Measurements from ENCODE around the gene ARHGEF37.
"Not testable (repeated sequence)": the region's sequence is repeated elsewhere in the genome, so short reads cannot be mapped to it uniquely, and the experiment has no call there.

ARHGEF37 gene, protein sequence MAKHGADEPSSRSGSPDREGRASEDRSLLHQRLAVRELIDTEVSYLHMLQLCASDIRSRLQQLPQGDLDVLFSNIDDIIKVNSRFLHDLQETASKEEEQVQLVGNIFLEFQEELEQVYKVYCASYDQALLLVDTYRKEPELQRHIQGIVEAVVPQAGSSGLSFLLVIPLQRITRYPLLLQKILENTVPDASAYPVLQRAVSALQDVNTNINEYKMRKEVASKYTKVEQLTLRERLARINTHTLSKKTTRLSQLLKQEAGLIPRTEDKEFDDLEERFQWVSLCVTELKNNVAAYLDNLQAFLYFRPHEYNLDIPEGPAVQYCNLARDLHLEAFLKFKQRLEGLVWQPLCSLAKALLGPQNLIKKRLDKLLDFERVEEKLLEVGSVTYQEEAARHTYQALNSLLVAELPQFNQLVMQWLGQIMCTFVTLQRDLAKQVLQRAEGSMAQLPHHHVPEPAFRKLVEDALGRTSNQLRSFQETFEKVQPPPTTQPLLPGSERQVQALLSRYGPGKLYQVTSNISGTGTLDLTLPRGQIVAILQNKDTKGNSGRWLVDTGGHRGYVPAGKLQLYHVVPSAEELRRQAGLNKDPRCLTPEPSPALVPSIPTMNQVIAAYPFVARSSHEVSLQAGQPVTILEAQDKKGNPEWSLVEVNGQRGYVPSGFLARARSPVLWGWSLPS

DNA sequence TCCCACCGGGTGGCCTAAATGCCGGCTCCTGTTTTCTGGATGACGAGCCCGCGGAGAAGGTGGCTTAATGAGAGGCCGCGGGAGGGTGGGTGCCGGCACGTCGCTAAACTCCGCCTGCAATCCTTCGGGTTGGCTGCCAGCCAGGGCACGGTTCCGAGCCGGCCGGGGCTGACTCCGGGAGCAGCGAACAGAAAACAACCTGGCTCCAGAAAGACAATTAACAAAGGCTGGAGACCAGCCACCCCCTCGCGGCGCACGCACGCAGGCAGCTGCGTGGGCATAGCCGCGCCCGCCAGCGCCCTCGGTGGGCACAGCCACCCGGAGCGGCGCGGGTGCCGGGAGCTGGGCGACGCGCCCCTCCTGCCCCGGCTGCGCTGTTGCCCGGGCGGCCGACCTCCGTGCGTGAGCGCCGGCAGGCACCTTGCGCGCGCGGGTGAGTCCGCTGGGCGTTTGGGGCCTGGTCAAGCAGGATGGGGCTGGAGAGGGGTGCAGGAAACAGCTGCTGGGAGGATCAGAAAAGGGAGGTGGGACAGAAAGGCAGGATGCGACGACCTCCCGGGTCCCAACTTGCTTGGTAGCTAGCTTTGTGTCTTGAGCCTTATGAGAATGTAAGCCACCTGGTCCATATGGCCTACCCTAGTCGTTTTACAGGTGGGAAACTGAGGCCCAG, at the start of gene ARHGEF37:
Gene ARHGEF37, plus strand, starts transcription at position 307 of the 670 bp plus-strand sequence. CDS start 16,272 bp downstream, outside the sequence.
- no peak for FAIRE-seq

DNA sequence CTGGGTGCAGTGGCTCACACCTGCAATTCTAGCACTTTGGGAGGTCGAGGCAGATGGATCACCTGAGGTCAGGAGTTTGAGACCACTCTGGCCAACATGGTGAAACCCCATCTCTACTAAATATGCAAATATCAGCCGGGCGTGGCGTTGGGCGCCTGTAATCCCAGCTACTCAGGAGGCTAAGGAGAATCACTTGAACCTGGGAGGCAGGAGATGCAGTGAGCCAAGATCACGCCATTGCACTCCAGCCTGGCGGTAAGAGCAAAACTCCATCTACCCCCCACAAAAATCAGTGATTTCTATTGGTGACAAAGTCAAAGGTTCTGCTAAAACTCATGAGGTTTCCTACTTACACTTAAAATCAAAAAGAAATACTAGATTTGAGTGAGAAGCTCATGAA, 48.9 kb upstream of the ARHGEF37 start:
- FAIRE-seq = no peak

DNA sequence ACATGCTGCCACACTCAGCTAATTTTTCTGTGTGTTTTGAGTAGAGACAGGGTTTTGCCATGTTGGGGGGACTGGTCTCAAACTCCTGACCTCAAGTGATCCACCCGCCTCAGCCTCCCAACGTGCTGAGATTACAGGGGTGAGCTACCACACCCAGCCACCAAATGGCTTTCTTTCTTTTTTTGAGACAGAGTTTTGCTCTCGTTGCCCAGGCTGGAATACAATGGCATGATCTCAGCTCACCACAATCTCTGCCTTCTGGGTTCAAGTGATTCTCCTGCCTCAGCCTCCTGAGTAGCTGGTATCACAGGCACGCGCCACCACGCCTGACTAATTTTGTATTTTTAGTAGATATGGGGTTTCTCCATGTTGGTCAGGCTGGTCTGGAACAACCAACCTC, 45.5 kb upstream of the ARHGEF37 start:
- not testable (repeated sequence) for FAIRE-seq

DNA sequence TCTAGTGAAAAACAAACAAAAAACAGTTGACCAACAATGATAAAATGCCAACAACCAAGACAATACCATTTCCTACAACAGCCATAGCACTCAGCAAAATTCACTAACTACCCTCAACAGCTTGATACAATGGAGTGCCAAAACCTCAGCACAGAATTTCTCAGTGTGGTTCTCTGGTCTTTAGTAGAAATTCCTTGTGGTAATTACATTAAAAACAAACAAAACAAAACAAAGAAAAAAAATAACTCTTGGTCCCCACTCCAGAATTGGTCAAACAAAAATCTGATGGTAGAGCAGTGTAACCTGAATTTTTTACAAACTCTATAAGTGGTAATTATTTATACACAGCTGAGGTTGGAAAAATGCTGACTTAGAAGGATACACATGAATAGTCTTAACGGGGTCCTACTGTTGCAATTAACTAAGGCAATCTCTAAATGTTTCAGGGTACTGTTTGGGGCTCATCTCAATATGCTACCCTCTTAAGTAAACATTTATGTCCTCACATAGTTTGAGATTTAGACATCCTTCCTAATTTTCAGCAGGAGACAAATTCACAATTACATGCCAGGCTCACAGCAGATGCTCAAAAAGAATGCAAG, 43.8 kb upstream of the ARHGEF37 start:
- FAIRE-seq = no peak

DNA sequence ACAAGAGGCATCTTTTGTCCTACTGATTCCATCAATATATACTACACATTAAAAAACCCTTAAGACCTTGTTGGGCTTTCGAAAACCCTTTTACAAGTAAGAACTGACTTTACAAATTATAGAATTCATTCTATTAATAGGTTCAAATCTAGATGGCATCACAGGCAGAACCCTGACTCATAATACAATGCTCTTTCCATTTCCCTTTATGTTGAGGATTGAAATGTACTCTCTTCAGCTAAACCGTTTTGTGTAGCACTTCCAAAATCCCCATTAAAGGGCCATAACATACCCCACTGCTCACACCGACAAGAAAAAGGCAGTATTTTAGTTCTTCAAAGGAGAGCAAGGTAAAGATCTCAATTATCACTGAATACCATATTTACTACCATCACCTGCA, 41.2 kb upstream of the ARHGEF37 start:
- no peak for FAIRE-seq

DNA sequence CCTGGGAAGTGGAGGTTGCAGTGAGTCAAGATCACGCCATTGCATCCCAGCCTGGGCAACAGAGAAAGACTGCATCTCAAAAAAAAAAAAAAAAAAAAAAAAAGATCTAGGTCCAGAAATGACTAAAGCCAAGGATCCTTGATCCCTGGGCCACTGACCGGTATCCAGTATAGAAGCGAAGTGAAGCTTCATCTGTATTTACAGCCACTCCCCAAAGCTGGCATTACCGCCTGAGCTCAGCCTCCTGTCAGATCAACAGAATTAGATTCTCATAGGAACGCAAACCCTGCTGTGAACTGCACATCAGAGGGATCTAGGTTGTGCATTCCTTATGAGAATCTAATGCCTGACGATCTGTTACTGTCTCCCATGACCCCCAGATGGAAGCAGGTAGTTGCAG, 39.4 kb upstream of the ARHGEF37 start:
- no peak for FAIRE-seq

DNA sequence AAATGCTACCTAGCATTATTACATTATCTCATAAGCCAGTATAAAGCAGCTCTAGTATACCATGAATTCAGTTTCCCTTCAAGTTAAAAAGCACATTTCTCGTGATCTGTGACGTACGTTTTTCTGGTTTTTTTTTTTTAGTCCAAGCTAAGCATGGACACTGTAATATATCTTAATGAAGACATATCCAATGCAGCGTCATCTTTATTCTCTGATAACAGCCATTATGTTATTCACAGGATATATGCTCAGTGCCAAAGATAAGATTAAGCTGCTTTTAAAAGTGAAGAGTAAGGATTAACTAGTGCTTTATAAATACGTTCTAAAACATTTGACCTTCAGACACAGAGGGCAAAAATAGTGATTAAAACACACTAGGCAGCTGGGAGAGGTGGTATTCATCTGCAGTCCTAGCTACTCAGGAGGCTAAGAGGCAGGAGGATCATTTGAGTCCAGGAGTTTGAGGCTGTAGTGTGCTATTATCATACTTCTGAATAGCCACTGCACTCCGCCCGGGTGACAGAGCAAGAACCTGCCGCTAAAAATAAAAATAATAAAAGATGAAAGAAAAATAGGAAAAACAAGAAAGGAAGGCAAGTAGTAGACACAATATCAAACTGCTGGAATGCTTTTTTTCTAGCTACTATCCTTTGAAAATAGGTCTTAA, 37.8 kb upstream of the ARHGEF37 start:
- FAIRE-seq = no peak

DNA sequence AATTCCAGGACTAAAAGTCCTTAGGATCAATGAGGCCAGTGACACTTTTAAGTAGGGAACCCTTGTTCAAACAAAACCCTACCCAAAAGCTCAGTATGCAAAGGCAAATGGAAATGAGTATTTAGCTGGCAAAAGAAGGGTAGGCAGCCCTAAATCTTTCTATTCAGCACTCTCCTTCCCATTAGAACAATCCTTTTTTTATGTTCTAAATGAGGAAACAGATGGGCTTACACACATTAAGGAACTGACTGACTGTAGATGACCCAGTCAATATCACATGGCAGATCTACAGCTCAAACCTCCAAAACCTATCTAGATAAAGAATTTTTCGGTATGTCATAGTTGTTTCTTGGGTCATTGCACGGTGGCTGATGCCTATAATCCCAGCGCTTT, 37.3 kb upstream of the ARHGEF37 start:
- FAIRE-seq = no peak

DNA sequence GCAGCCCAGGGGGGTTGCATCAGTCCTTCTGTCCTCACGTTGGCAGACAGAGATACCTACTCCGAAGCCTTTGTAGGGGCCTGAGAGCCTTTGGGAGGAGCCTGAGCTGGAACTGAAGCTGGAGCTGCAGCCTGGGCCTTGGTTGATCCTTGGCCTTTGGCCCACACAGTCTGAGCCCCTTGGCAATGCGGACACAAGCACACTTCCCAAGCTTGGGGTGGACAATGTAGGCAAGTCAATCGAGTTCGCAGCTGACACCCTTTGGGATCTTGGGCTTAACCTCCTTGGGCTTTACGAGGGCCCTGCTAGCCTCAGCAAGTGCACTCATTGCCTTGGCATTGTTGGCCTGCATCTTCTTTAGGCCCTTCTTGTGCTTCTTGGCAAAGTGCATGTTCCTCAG, 36.0 kb upstream of the ARHGEF37 start:
- no peak for FAIRE-seq

DNA sequence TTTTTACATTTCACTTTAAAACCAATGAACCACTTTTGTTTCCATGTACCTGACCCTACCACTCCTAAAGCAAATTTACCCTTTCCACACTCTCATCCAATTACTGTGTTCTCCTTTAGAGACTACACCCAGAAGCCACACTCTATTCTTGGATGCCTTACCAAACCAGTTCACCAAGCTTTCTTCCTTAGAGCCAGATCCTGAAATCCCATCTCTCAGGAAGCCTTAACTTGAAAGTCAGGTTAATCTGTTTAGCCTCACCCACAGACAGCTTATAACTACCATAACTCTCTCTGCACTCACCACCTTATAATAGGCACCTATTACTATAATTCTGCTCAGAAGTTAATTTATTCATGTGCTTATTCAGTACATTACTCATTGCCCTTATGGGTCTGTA, 34.3 kb upstream of the ARHGEF37 start:
- no peak for FAIRE-seq

DNA sequence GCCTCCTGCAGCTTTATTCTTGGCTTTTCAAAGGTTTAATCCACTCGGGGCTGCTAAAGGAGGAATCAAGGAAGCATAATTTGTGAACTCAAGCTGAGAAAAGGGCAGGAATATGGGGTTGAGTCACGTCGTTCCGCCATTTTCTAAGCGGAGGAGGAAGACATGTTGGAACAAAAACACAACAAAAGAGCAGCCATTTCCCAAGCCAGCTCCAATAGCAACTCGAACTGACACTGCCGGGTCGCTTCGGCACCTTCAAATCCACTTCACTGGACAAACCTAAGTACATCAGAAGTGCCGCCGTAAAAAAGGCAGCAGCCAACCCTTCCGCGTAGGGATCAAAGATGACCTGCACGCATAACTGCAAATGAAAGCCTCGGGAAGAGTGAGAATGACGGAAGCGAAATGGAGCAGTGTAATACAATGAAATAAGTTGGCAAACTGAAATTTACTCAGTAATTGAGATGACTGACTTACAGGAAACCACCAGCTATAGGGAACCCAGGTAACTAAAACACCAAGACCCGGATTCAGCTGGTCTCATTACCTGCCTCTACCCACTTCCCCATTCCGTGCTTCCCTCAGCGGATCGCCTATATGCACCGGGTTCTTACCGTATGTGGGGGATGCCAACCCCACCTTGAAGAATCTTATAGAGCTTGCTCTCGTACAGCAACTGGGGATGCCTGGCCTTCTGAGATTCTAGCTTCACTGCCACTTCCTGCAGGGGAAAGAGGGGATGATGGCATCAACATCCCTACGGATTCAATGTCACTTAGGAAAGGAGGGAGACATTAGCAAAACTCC, 31.6 kb upstream of the ARHGEF37 start:
- no peak for FAIRE-seq

DNA sequence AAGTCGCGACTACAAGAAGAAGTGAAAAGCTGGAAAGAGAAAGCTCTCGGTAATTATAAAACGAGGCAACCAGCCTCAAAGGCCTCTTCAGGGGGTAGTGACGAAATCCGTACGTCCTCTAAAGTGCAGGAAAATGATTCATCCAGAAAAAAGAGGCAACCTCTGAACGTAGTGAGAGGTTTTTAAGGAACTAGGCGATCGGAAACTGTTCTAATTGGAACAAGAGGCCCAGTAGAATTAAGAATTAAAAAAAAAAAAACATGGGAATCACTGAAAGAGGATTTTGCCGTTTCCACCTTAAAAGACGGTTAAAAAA, 31.1 kb upstream of the ARHGEF37 start:
- no peak for FAIRE-seq

DNA sequence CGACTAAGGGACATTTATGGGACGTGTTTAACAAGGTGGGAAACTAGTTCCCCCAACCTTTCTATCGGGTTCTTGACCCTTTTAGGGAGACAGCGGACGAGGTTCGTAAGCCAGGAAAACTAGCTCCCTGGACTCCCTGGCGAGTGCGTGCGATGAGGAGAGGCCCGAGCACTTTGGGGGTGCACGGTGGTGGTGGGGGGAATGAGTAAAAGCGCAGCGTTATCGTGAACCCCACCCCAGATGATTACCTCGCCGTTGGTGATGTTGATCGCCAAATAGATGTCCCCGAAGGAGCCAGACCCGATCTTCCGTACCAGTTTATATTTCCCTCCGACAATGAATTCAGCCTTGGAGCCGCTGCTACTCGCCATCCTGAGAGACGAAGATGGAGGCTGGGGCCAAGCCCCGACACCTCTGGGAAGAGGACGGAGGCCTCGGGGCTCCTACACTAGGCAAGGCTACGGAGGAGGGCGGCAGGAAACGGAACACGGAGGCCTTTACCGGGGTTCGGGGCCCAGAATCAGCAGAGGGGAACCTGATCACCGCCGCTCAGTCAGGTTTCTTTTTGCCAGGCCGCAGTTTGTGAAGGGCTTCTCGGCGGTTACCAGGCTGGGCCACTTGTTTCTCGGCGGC, 30.6 kb upstream of the ARHGEF37 start:
- no peak for FAIRE-seq

DNA sequence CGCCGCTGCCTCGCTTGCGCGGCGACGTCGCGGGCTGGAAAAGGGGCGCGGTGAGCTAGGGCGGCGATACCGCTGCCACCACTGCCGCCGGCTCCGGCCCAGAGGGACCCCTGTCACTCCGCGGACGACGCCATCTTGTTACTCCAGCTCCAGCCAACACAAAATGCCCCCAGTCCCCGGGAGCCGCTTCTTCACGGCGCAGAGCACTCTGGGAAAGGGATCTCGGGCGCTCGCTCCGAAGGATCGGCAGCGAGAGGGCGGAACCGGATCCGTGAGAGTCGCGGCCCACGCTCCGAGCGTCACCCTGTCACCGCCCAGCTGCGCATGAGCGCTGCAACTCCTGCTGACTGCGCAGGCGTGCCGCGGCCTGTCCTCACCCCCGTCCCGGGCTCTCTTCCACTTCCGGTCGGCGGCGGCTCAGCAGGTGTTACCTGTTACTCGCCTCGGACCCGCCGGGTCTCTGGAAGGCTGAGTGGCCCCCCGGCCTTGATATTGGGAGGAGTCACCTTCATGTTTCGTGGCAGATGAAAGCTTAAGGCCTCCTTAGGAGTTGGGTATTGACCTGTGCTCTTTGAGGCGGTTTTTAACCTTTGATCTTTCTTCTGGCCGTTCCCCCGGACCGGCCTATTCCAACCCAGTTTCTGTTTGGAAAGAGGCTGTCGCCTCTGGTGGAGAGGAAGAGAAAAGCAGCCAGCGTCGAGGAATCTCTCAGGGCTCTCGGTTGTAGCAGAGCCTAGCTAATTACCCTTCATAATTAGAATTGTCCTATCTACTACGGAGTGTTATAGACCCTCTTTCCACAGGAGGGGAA, 29.9 kb upstream of the ARHGEF37 start, which contains the start of gene CSNK1A1:
Gene CSNK1A1, minus strand, starts transcription at position 213 of the 811 bp plus-strand sequence. CDS start 475 bp downstream, outside the sequence.
- peak; percentile 53 for FAIRE-seq

DNA sequence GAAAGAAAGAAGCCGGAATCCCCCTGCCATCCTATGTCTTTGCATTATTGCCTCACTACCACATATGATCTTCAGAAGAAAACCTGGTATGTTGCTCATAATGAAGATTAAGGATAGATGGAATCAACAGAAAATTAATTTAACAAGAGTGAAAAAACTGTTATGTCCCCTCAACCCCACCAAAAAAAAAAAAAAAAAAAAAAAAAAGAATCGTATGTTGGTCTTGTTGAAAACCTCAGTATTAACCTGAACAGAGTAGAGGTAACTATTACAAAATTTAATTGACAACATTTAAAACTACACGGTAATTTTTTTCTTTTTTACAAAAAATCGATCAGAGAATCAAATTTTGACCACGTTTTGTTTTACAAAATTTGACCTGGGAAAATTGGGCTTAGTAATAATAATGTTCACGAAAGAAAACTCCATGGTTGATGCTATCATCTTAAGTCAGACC, 29.2 kb upstream of the ARHGEF37 start:
- no peak for FAIRE-seq

DNA sequence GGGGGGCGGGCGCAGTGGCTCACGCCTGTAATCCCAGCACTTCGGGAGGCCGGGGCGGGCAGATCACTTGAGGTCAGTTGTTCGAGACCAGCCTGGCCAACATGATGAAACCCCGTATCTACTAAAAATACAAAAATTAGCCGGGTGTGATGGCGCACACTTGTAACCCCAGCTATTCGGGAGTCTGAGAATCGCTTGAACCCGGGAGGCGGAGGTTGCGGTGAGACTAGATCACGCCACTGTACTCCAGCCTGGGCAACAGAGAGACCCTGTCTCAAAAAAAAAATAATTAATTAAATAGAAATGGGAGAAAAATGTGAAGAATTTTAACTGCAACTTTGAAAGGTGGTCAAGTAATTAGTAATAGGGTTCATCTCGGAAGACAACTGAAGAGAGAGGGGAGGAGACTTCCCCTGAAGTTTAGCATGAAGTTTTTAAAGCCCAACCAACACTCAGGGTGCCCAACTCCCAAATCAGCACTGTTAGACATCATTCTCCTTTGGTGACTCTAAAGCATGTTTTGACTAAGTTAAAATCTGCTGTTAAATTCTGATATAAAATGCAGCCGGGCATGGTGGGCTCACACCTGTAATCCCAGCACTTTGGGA, 28.6 kb upstream of the ARHGEF37 start:
- no peak for FAIRE-seq

DNA sequence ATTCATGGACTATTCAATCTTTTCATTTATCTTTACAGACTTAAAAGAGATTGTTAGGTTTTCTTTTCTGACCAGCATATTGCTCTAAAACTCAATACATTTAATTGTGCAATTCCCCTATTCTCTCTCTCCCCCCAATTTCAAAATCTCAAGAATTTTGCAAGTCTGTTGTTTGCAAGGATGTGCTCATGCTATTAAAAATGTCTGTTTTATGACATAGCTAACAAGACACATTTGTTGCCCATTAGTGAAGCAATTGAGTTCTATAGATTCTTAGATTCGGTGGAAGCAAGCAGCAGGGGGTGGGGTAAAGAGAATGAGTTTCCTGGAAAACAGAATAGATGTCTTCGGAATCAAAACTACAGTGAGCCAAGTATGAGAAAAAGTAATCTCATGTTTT, 21.6 kb upstream of the ARHGEF37 start:
- no peak for FAIRE-seq

DNA sequence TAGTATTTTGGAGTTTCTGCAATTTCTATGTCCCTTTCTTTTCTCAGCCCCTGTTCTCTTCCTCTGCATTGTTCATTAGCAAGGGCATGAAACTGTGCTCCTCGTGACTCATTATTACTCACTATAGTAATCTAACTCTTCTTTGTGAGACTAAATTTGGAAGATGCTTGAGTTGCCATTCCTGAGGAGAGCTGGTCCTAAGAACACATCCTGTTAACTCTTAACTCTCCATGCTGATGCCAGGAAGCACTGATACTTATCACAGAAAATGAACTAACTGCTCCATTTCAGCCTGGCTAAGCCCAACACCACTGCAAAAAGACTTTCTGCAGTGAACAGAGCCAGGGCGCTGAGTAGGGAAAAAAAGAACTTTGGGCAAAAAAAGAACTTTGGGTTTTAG, 19.4 kb upstream of the ARHGEF37 start:
- FAIRE-seq = peak; percentile 88

DNA sequence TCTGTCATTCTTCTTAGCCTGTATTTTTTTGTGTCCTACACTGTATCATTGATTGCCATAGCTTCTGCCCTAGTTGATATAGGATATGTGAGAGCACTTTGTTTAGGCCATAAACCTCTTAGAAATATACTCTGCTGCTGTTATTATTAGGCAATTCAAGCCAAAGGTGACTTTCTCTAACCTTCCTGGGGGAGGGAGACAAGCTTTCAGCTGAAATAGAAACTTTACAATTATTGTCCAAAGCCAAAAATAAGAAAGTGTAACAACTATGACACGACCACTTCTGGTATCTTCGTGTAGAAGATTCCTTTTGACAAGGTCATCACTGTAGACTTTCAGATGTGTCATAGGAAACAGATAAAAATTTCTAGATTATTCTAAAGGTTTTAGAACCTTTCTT, 17.8 kb upstream of the ARHGEF37 start:
- no peak for FAIRE-seq

DNA sequence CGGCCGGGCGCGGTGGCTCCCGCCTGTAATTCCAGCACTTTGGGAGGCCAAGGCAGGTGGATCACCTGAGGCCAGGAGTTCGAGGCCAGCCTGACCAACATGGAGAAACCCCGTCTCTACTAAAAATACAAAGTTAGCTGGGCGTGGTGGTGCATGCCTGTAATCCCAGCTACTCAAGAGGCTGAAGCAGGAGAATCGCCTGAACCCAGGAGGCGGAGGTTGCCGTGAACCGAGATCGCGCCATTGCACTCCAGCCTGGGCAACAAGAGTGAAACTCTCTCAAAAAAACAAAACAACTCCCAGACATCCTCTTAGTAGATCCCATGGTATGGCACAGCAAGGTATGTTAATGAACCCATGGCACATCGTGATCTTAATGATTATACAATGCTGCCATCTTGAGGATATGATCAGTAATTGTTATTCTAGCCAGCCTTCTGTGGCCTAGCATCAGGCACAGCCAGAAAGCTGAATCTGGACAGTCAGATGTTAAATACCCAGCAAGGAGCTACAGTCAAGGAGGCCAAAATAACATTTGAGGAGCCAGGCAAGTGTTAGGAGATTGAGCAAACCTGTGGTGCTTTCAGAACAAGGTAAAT, 16.7 kb upstream of the ARHGEF37 start:
- peak; percentile 95 for FAIRE-seq

All from TTC549 (cell line).